Endodermal cell (in vitro differentiated cells): ENCODE data around the gene ATOX1. TPM values are rescaled to one million over a fixed set of nuclear protein-coding genes. Genes with fewer than 3 reads are reported as not detected.

Experiments
- DNase-seq: peaks from one replicate; pipeline ENCODE4 v3.0.0-alpha.2; 2017
- H3K27ac ChIP-seq: 2 replicates; pipeline ENCODE4 v1.5.1; 2013; ENCODE audit warnings: mild to moderate bottlenecking, low read depth, low read length, moderate library complexity
- H3K27me3 ChIP-seq: 2 replicates; pipeline ENCODE4 v1.6.1; 2013; ENCODE audit warnings: mild to moderate bottlenecking, low read length, moderate library complexity; ENCODE audit not compliant: insufficient read depth, control insufficient read depth, poor library complexity, severe bottlenecking
- H3K36me3 ChIP-seq: 2 replicates; pipeline ENCODE4 v1.7.0; 2013; ENCODE audit warnings: mild to moderate bottlenecking, low read length, moderate library complexity; ENCODE audit not compliant: control insufficient read depth, insufficient read depth
- H3K4me1 ChIP-seq: one replicate; pipeline ENCODE4 v1.7.0; 2013; ENCODE audit warnings: low read length; ENCODE audit not compliant: control insufficient read depth, insufficient read depth
- H3K4me3 ChIP-seq: 2 replicates; pipeline ENCODE4 v1.5.1; 2013; ENCODE audit warnings: mild to moderate bottlenecking, low read length, moderate library complexity
- H3K9ac ChIP-seq: 2 replicates; pipeline ENCODE4 v1.6.1; 2013; ENCODE audit warnings: mild to moderate bottlenecking, low read length, moderate library complexity; ENCODE audit not compliant: poor library complexity, severe bottlenecking; ENCODE audit errors: extremely low read depth
- H3K9me3 ChIP-seq: 2 replicates; pipeline ENCODE4 v1.6.1; 2013; ENCODE audit warnings: mild to moderate bottlenecking, low read length, moderate library complexity; ENCODE audit not compliant: control insufficient read depth
- H3K27ac Mint-ChIP-seq: 2 replicates; pipeline ENCODE4 v1.8.0; 2020; ENCODE audit warnings: mixed read lengths
- H3K27me3 Mint-ChIP-seq: 2 replicates; pipeline ENCODE4 v1.8.0; 2021; ENCODE audit warnings: mild to moderate bottlenecking, mixed read lengths; ENCODE audit not compliant: insufficient read depth
- H3K36me3 Mint-ChIP-seq: 2 replicates; pipeline ENCODE4 v1.8.0; 2020; ENCODE audit warnings: low read depth, mixed read lengths
- H3K4me1 Mint-ChIP-seq: 2 replicates; pipeline ENCODE4 v1.8.0; 2020; ENCODE audit warnings: mixed read lengths
- H3K4me3 Mint-ChIP-seq: 2 replicates; pipeline ENCODE4 v1.8.0; 2020; ENCODE audit warnings: mild to moderate bottlenecking, moderate library complexity, mixed read lengths
- H3K9me3 Mint-ChIP-seq: 2 replicates; pipeline ENCODE4 v1.8.0; 2020; ENCODE audit warnings: mild to moderate bottlenecking, mixed read lengths
- WGBS, 2 experiments: methylation state at CpG; one replicate each; pipeline versions ENCODE4 v1.1.5 to v1.1.7; 2013; ENCODE audit warnings: missing lambda C conversion rate in 2 of 2, mixed read lengths in 1 of 2; ENCODE audit not compliant: insufficient coverage in 1 of 2, insufficient read length in 1 of 2; 5-methylcytosine and 5-hydroxymethylcytosine counted together
- total RNA-seq, 2 donors: library from RNA; stranded (reverse); fragmentation: NEBNext Ultra II Directional in 1 of 2; extraction: Animal tissue kit (Norgen Biotek cat#: 25700) in 1 of 2; gene quantifications; 2 replicates in 1 of 2; 3 replicates in 1 of 2; pipeline ENCODE4 v1.2.1, GENCODE V29; 2021
- TF ChIP-seq, protein P1 (sequence below): fragments of 200-600 bp; sonication (generic); conservative IDR thresholded peaks from 2 replicates; pipeline ENCODE4 v1.5.0; 2021; ENCODE audit warnings: antibody characterized with exemption, mild to moderate bottlenecking

Gene ATOX1
- total RNA-seq, 2 donors from 2014 or later, result 105 to 129 TPM

DNA sequence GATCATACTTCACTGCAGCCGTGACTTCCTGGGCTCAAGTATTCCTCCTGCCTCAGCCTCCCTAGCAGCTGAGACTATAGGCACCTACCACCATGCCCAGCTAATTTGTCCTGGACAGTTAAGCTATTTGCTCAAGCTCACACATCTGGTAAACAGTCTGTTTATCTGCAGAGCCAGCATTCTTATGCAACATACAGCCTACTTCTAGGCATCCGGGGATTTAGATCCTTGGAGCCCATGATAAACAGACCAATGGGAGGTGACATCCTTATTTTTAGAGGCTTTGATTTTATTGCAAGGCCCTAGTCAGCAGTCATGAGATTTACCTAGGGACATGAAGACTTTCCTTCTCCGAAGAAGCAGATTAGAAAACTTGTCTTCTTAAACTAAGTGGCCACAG is 21.0 kb downstream of the ATOX1 start:
- TF ChIP-seq, protein P1, sequence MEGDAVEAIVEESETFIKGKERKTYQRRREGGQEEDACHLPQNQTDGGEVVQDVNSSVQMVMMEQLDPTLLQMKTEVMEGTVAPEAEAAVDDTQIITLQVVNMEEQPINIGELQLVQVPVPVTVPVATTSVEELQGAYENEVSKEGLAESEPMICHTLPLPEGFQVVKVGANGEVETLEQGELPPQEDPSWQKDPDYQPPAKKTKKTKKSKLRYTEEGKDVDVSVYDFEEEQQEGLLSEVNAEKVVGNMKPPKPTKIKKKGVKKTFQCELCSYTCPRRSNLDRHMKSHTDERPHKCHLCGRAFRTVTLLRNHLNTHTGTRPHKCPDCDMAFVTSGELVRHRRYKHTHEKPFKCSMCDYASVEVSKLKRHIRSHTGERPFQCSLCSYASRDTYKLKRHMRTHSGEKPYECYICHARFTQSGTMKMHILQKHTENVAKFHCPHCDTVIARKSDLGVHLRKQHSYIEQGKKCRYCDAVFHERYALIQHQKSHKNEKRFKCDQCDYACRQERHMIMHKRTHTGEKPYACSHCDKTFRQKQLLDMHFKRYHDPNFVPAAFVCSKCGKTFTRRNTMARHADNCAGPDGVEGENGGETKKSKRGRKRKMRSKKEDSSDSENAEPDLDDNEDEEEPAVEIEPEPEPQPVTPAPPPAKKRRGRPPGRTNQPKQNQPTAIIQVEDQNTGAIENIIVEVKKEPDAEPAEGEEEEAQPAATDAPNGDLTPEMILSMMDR, result no peak
- no peak overlapping the region for H3K9ac ChIP-seq
- peaks cover 3% of the 10 kb centered on the region for H3K36me3 ChIP-seq
- Mint-ChIP-seq H3K27me3 (no peaks in the 10 kb centered on the region), H3K4me3 (no peak overlapping the region), H3K9me3 (no peaks in the 10 kb centered on the region), H3K27ac (no peak overlapping the region), H3K4me1 (peaks cover 22% of the 10 kb centered on the region), H3K36me3 (no peaks in the 10 kb centered on the region)
- no peak for DNase-seq
- no peak overlapping the region for H3K4me3 ChIP-seq
- 78 to 100% methylated on average over 2 to 3 of the region's 3 CpGs for WGBS, 2 experiments
- no peaks in the 10 kb centered on the region for H3K27me3 ChIP-seq
- peaks cover 15% of the 10 kb centered on the region for H3K4me1 ChIP-seq
- no peak overlapping the region for H3K27ac ChIP-seq
- H3K9me3 ChIP-seq, result no peaks in the 10 kb centered on the region

- no peaks in the 10 kb centered on the region for H3K9me3 Mint-ChIP-seq
- H3K27ac ChIP-seq, result no peak overlapping the region
- H3K4me3 Mint-ChIP-seq, result no peak overlapping the region
- H3K36me3 Mint-ChIP-seq, result no peaks in the 10 kb centered on the region
- WGBS, 2 experiments, result 100% methylated on average over 1 of the region's 1 CpG; no CpG with 5 or more reads in 1 of the 2 experiments
- no peak for DNase-seq
- H3K9ac ChIP-seq, result no peak overlapping the region
- H3K4me1 Mint-ChIP-seq, result peaks cover 18% of the 10 kb centered on the region
- no peaks in the 10 kb centered on the region for H3K36me3 ChIP-seq
- no peak overlapping the region for H3K4me3 ChIP-seq
- TF ChIP-seq, protein P1, result no peak
- no peaks in the 10 kb centered on the region for H3K27me3 ChIP-seq
- H3K27me3 Mint-ChIP-seq, result no peaks in the 10 kb centered on the region
- peaks cover 15% of the 10 kb centered on the region for H3K4me1 ChIP-seq
- no peak overlapping the region for H3K27ac Mint-ChIP-seq
- peaks cover 2% of the 10 kb centered on the region for H3K9me3 ChIP-seq
Observed at GRCh38 chr5:151735646-151736045, 22.8 kb downstream of the ATOX1 start.

DNA sequence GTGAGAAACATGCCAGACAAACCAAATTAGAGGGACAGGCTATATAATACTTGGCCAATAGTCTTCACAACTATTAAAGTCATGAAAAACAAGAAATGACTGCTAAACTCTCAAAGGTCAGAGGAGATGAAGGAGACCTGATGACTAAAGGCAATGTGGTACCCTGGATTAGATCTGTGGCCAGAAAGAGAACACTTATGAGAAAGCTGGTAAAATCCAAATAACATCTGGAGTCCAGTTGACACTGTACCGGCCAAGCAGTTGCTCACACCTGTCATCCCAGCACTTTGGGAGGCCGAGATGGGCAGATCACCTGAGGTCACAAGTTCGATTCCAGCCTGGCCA is 24.4 kb downstream of the ATOX1 start:
- no peak overlapping the region for H3K4me3 ChIP-seq
- no peaks in the 10 kb centered on the region for H3K36me3 ChIP-seq
- peaks cover 9% of the 10 kb centered on the region for H3K36me3 Mint-ChIP-seq
- no peak overlapping the region for H3K27ac ChIP-seq
- no peak overlapping the region for H3K9ac ChIP-seq
- WGBS, 2 experiments, result 90 to 99% methylated on average over 1 to 3 of the region's 3 CpGs
- no peak overlapping the region for H3K4me3 Mint-ChIP-seq
- no peak overlapping the region for H3K27ac Mint-ChIP-seq
- no peaks in the 10 kb centered on the region for H3K27me3 ChIP-seq
- H3K9me3 ChIP-seq, result peaks cover 18% of the 10 kb centered on the region
- H3K4me1 Mint-ChIP-seq, result peaks cover 11% of the 10 kb centered on the region
- TF ChIP-seq, protein P1, result no peak
- no peak for DNase-seq
- H3K4me1 ChIP-seq, result peaks cover 4% of the 10 kb centered on the region
- peaks cover 14% of the 10 kb centered on the region for H3K9me3 Mint-ChIP-seq
- H3K27me3 Mint-ChIP-seq, result no peaks in the 10 kb centered on the region
